Thyroid gland (tissue), 4 donors: ENCODE measurements around the gene NOP56.

Experiments used
- CTCF ChIP-seq, 6 experiments: fragments of 200-600 bp in 3 of 6; fragments of 450-650 bp in 3 of 6; sonication (generic) in 3 of 6; IDR thresholded peaks; one replicate each; pipeline ENCODE4 v1.5.1; 2016 to 2019; ENCODE audit warnings: antibody characterized with exemption in 6 of 6, mild to moderate bottlenecking in 2 of 6, inconsistent platforms in 1 of 6, moderate library complexity in 1 of 6
- POLR2A ChIP-seq, 2 donors: fragments of 450-650 bp; IDR thresholded peaks; one replicate each; pipeline ENCODE4 v1.6.1; 2017; ENCODE audit warnings: antibody characterized with exemption in 2 of 2, mild to moderate bottlenecking in 2 of 2, moderate library complexity in 1 of 2

- TF ChIP-seq POLR2A (IDR thresholded peaks at IDR 0.05) (no peak), CTCF (IDR thresholded peaks at IDR 0.05) (no peak)
These were observed 25.4 kb upstream of the NOP56 start for GRCh38 chr20:2626853-2627541.
